ENCODE data around the gene GRIN2A.

- TF ChIP-seq GLIS3 (CRISPR knock-in tag; IDR thresholded peaks at IDR 0.05) (no peak), ZNF565 (CRISPR knock-in tag; conservative IDR thresholded peaks at IDR 0.05; ENCODE audit: low read depth) (no peak), PPARA (CRISPR knock-in tag; IDR thresholded peaks at IDR 0.05; ENCODE audit: borderline replicate concordance) (no peak), TCF4 (CRISPR knock-in tag; IDR thresholded peaks at IDR 0.05; ENCODE audit: borderline replicate concordance) (no peak)
Observed at GRCh38 chr16:10121897-10122425, 60.3 kb downstream of the GRIN2A start.

Measured in SK-N-SH treated with all-trans-retinoic acid at 6 μM for 48 hours (cell line).